CD4-positive, alpha-beta T cell treated with Interleukin-1 beta for 1 hour (primary cell): ENCODE results near the gene CIITA.

ENCODE experiments used
- DNase-seq, 2 donors: peaks; one replicate each; pipeline ENCODE4 v3.0.0-alpha.2; 2020 to 2022

The CIITA gene

GRCh38 chr16:10852948-10853347, 24.1 kb upstream of the CIITA start:
- no peak for DNase-seq

- DNase-seq: no peak
Observed at GRCh38 chr16:10856042-10856441, 21.0 kb upstream of the CIITA start.

- DNase-seq: no peak
Observed at GRCh38 chr16:10858203-10858602, 18.8 kb upstream of the CIITA start.

- DNase-seq: no peak
Observed at GRCh38 chr16:10859020-10859419, 18.0 kb upstream of the CIITA start.

GRCh38 chr16:10859658-10860057, 17.3 kb upstream of the CIITA start:
- no peak for DNase-seq

GRCh38 chr16:10862438-10862837, 14.6 kb upstream of the CIITA start:
- DNase-seq: peak in 1 of 2 donors; percentile 75

GRCh38 chr16:10865991-10866966, 10.7 kb upstream of the CIITA start:
- DNase-seq: no peak

GRCh38 chr16:10867199-10867598, 9.8 kb upstream of the CIITA start:
- DNase-seq: no peak

GRCh38 chr16:10868104-10868595, 8.9 kb upstream of the CIITA start:
- DNase-seq: no peak

GRCh38 chr16:10868596-10869469, 8.2 kb upstream of the CIITA start:
- peak in 1 of 2 donors; percentile 70 for DNase-seq

DNA sequence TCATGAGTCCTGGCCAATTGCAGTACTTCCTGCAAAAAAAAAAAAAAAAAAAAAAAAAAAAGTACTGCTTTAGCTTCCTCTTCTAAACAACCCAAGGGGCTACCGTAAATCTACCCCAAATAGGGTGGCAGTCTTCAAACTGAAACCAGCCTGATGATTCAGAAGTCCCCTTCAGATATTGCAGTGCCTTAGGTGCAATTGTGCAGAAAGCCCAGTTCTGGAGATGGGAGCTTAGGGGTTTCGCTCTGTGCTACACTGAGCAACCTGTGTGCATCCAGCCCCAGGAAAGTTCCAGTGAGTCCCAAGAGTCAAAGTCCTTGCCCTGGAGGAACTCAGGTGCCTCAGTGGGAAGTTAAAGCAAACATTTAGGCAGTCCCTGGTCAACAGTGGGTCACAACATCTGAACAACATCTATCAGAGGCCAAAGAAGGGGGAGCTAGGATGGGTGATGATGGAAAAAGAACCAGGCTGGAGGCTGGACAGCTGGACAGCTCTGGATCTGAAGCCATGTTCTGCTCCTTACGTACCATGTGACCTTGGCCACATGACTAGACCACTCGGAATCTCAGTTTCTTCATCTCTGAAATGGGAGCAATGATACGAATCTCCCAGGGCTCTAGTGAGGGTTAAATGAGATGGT, 6.7 kb upstream of the CIITA start:
- DNase-seq: no peak

DNA sequence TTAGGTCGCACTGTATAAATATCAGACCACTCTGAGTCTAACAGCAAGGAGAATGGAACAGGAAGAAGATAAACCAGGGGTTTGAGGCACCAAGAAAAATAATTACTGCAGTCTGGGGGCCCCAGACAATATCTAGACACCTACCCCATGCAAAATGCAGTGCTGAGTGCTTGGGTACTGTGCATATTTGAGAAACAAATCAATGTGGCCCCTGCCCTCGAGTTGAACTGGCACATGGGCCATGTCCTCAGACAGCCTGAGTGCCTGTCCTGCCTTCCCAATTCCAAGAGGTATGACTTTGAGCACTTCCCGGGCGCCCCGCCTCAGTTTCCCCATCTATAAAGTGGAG, 6.2 kb upstream of the CIITA start:
- no peak for DNase-seq

DNA sequence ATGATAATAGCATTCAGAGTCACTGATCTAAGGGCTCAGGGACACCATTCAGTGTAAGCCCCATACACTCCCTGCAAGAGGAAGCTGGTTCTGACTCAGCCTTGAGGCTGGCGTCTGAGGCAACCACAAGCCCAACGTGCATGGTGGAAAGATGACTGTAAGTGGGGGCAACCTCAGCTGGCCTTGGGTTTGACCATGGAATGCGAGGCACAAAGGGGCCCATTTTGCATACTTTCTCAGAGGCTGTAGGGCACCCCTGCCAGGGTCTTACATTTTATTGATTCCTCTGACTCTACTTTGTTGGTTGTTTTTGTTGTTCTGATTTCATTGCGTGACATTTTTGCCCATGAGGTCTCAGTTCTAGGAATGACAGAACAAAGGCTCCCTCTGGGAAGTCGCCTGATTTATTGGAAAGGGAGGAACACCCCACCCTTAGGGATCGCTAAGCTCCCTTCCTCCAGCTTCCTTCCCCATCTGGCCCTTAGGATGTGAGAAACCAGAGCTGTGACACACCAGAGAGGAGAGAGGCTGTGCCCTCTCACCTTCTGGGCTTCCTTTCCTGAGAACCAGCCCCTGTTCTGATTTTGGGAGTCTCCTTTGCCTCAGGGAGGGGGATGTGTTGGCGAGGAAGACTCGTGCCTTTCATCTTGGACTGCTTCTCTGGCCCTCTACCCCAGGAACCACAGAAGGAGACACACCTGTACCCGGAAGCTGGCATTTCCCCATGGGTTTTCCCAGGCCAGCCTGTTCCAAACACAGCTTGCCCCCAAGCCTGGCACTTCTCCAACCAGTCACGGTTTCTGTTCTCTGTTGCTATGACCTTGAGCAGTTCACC, 5.6 kb upstream of the CIITA start:
- DNase-seq: peak; percentile 35 to 67

- DNase-seq: no peak
Observed at GRCh38 chr16:10876315-10876714, 687 bp upstream of the CIITA start.

DNA sequence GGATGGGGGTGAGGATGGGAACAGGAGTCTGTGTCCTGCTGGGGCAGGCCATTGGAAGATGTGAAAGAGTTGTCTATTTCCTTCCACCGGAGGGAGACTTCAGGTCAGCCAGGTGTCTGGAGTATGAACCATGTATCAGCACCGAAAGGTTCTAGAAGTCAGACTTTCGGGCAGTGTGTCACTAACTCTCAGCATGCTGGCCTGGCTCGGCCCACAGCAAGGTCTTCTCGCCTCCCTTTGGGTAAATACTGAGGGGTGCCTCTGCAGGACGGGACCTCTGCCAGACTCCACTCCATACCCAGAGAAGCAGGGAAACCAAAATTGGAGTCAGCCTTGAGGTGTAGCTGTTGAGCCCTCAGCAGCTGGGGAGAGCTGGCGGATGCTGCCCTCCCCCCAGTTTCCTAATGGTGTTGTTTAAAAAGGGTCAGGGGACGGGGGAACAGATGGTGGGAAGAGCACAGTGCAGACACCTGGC, 507 bp downstream of the CIITA start:
- DNase-seq: no peak

DNA sequence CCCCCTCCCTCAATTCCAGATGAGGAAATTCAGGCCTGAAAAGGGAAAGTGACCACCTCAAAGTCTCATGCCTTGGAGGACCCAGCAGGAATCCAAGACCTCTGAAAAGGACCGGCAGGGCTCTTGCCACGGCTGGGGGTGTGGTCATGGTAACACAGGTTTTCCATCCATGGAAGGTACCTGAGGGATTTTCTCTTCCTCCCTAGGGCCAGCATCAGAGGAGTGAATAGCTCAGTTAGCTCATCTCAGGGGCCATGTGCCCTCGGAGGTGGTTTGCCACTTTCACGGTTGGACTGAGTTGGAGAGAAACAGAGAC, 1.3 kb downstream of the CIITA start:
- DNase-seq: no peak

DNA sequence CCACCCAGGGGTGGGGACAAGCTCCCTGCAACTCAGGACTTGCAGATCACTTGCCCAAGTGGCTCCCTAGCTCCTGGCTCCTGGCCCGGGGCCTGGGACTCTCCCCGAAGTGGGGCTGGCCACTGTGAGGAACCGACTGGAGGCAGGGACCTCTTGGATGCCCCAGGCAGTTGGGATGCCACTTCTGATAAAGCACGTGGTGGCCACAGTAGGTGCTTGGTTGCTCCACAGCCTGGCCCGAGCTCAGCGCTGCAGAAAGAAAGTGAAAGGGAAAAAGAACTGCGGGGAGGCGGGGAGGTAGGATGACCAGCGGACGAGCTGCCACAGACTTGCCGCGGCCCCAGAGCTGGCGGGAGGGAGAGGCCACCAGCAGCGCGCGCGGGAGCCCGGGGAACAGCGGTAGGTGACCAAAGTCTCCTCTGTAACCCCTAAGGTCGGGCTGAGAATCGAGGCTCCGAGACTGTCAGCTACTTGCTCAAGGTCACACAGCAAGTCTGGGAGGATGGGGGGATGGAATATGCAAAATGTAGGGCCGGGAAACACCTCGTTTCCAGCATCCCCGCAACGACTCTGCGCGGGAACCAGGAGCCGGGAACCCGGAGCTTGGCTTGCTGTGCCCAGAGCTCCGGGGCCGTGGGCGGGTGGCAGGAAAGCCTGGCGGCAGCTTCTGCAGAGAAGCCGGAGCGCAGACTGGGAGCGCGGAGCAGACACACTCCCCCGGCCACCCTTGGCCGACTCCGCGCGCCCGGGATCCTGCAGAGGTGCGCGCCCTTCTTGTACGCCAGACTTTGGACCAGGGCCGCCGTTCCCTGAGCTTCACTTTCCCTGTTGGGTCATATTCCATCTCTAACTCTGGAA, 1.9 kb downstream of the CIITA start:
- peak; percentile 29 to 46 for DNase-seq

GRCh38 chr16:10879681-10880589, 2.9 kb downstream of the CIITA start:
- DNase-seq: no peak

DNA sequence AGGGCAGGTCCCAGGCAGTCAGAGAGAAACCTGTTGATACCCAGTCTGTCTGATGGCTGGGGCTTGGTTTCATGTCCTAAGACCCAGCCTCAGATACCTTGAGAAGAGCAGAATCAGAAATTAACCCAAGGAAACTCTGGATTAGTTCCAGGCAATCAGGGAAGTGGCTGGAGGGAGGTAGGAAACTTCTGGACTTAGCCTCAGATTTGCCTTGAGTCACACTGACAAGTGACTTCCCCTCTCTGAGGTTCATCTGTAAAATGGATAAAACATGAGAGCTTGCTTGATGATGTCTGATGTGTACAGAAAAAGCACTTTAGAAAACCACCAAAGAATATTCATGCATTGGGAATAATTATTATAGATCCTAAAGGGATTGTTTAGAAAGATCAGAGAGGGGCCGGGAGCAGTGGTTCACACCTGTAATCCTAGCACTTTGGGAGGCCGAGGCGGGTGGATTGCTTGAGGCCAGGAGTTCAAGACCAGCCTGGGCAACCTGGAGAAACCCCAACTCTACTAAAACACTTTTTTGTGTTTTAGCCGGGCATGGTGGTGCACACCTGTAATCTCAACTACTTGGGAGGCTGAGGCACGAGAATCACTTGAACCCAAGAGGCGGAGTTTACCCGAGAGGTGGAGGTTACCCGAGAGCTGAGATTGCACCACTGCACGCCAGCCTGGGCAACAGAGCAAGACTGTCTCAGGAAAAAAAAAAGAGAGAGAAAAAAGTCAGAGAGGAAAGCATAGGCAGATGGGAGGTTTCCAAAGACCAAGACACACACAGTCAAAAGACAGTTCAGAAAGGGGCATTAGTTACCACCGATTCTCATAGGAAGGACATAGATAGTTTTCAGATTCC, 3.8 kb downstream of the CIITA start:
- DNase-seq: no peak
